PC-3 (cell line): ENCODE measurements around the gene ADAMTS17. TPM values are rescaled to one million over a fixed set of nuclear protein-coding genes. Genes with fewer than 3 reads are reported as not detected.

ENCODE experiments used
- ATAC-seq: fragments of 200-7000 bp; cut with Tn5 transposase; 2 replicates; pipeline ENCODE4 v1.9.1; 2020; ENCODE audit warnings: mild to moderate bottlenecking, moderate library complexity
- BruUV-seq: library from RNA; stranded (reverse); fragments of 400-500 nt; replicated peaks from 2 replicates; lab custom pipeline; 2021; lab: Mats Ljungman, UMichigan
- CTCF ChIA-PET: fragments of 300-600 bp; sonication (Branson Sonifier 250); formaldehyde crosslinking; loops from one replicate; lab custom pipeline; 2022; ENCODE audit warnings: antibody characterized with exemption; lab: Charles Lee
- POLR2A ChIA-PET: fragments of 300-600 bp; sonication (Branson Sonifier 250); formaldehyde crosslinking; loops from one replicate; lab custom pipeline; 2022; ENCODE audit warnings: antibody characterized with exemption; ENCODE audit not compliant: unreplicated experiment; lab: Charles Lee
- DNase-seq: peaks from one replicate; pipeline ENCODE4 v3.0.0-alpha.2; 2015
- H2AFZ ChIP-seq: fragments of 300-600 bp; sonication (generic); 2 replicates; pipeline ENCODE4 v1.6.0; 2016; ENCODE audit warnings: antibody characterized with exemption, low read length
- H3F3A ChIP-seq: fragments of 300-600 bp; sonication (generic); one replicate; pipeline ENCODE4 v1.6.0; 2017; ENCODE audit warnings: antibody characterized with exemption, low read length, control low read depth, mild to moderate bottlenecking; ENCODE audit not compliant: unreplicated experiment
- H3K27ac ChIP-seq: fragments of 300-600 bp; sonication (generic); 2 replicates; pipeline ENCODE4 v1.5.1; 2016; ENCODE audit warnings: mild to moderate bottlenecking, low read length
- H3K27me3 ChIP-seq: fragments of 300-600 bp; sonication (generic); 2 replicates; pipeline ENCODE4 v1.6.1; 2016; ENCODE audit warnings: low read length, mixed read lengths
- H3K36me3 ChIP-seq: fragments of 300-600 bp; sonication (generic); 2 replicates; pipeline ENCODE4 v1.6.1; 2016; ENCODE audit warnings: low read depth, mixed run types, low read length, mixed read lengths
- H3K4me1 ChIP-seq: fragments of 300-600 bp; sonication (generic); 2 replicates; pipeline ENCODE4 v1.5.1; 2016; ENCODE audit warnings: low read length; ENCODE audit not compliant: insufficient read depth
- H3K4me2 ChIP-seq: fragments of 300-600 bp; sonication (generic); 2 replicates; pipeline ENCODE4 v1.6.0; 2016; ENCODE audit warnings: low read length
- H3K4me3 ChIP-seq: fragments of 300-600 bp; sonication (generic); 2 replicates; pipeline ENCODE4 v1.5.1; 2016; ENCODE audit warnings: mild to moderate bottlenecking, low read length, mixed read lengths
- H3K79me2 ChIP-seq: fragments of 300-600 bp; sonication (generic); 2 replicates; pipeline ENCODE4 v1.6.1; 2017; ENCODE audit warnings: low read length, mixed read lengths
- H3K9ac ChIP-seq: fragments of 300-600 bp; sonication (generic); 2 replicates; pipeline ENCODE4 v1.6.0; 2016; ENCODE audit warnings: mild to moderate bottlenecking, low read length
- H3K9me2 ChIP-seq: fragments of 300-600 bp; sonication (generic); replicated peaks from 2 replicates; pipeline ENCODE4 v1.6.1; 2016; ENCODE audit warnings: mixed run types, low read length, mixed read lengths
- H3K9me3 ChIP-seq: fragments of 300-600 bp; sonication (generic); 2 replicates; pipeline ENCODE4 v1.6.1; 2016; ENCODE audit warnings: low read length, mixed read lengths
- H4K20me1 ChIP-seq: fragments of 300-600 bp; sonication (generic); 2 replicates; pipeline ENCODE4 v1.6.1; 2016; ENCODE audit warnings: low read length, mixed read lengths
- CTCF ChIP-seq: fragments of 300-600 bp; sonication (generic); conservative IDR thresholded peaks from 2 replicates; pipeline ENCODE4 v1.5.1; 2017; ENCODE audit warnings: antibody characterized with exemption, low read depth, mild to moderate bottlenecking, low read length
- EZH2 ChIP-seq: fragments of 300-600 bp; sonication (generic); IDR thresholded peaks from one replicate; pipeline ENCODE4 v1.6.1; 2017; ENCODE audit warnings: antibody characterized with exemption, mild to moderate bottlenecking, low read length; ENCODE audit not compliant: unreplicated experiment
- EZH2phosphoT487 ChIP-seq: fragments of 300-600 bp; sonication (generic); IDR thresholded peaks from 2 replicates; pipeline ENCODE4 v1.6.1; 2018; ENCODE audit warnings: mild to moderate bottlenecking, antibody characterized with exemption, low read length, borderline replicate concordance
- intact Hi-C: fragments of 100-400 bp; cut with micrococcal nuclease; formaldehyde crosslinking; loops from 2 replicates; pipeline ENCODE4 v1.9.0; 2023
- total RNA-seq: library from RNA; depleted of rRNA; stranded (reverse); fragments of >200 nt; gene quantifications from 2 replicates; pipeline ENCODE4 v1.2.3, GENCODE V29; 2014

The ADAMTS17 gene
- total RNA-seq, 1 experiment from 2014 or later, result 6.9 TPM

DNA sequence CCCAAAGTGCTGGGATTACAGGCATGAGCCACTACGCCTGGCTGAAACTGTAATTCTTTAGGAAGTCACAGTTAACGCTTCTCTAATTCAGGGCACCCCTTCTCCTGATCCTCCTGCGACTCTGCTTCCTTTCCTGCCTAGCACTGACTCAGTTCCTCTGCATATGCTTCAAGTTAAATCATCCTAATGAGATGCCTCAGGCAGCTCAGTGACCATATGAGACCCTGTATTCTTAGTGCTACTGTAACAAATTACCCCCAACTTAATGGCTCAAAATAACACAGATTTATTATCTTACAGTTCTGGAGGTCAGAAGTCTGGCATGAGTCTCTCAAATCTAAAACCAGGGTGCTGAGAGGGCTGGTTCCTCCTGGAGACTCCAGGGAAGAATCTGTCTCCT, 336.8 kb downstream of the ADAMTS17 start:
- ChIA-PET CTCF (interaction anchor here (0.5 kb wide), 1 partner anchor 24 kb away, joined by 3 read pairs; no protein-coding TSS in a partner anchor), POLR2A (no interaction called here)
- Histone ChIP-seq H3K79me2 (no peaks in the 10 kb centered on the region), H3K4me1 (peaks cover 10% of the 10 kb centered on the region; the same call in 1 of the 2 replicates), H3K27ac (no peak overlapping the region), H3K4me3 (no peak overlapping the region), H3K9me3 (no peaks in the 10 kb centered on the region), H3F3A (no peaks in the 10 kb centered on the region), H3K9me2 (no peaks in the 10 kb centered on the region), H3K36me3 (no peaks in the 10 kb centered on the region), H4K20me1 (no peaks in the 10 kb centered on the region), H3K9ac (no peak overlapping the region), H3K27me3 (no peaks in the 10 kb centered on the region), H3K4me2 (no peak overlapping the region), H2AFZ (no peak overlapping the region)
- no peak for TF ChIP-seq EZH2phosphoT487
- no peak for TF ChIP-seq EZH2
- TF ChIP-seq CTCF, result no peak
- intact Hi-C loops, result no loop called here
- no TSS peak for BruUV-seq
- ATAC-seq (no peak), DNase-seq (no peak)

DNA sequence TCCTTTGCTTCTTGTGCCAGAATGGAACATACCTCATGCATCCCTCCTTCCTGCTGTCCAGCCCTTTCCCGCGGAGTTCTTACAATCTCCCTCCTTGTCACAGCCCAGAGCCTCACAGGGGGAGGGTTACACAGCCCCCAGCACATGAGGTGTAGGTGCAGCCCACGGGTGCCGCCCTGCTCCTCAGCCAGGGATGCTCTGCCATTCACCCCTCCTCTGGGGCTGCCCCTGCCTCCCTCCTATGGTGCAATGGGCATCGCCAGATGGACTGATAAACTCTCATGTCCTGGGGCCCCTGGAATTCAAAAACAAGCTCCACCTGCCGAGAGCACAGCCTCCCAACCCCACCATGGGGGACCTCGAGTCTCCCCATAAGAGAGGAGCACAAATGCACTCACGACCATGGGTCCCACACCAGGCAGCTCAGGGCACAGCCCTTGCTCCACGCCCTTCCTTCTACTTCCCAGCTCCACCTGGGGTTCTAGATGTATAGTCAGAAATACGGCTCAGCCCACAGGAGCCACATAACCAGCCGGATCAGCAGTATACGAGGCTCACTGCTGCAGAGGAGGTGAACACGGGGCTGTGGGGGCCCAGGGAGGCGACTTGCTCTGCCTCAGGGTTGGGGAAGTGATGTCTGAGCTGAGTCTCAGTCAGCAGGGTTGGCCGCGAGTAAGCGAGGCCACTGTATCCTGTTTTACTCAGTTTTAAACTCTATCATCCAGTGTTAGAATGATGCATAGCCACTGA, 338.8 kb downstream of the ADAMTS17 start:
- TF ChIP-seq EZH2 (no peak), CTCF (no peak), EZH2phosphoT487 (no peak)
- Histone ChIP-seq H3K9me2 (no peaks in the 10 kb centered on the region), H3K27ac (no peak overlapping the region), H3K36me3 (no peaks in the 10 kb centered on the region), H2AFZ (no peak overlapping the region), H3F3A (no peaks in the 10 kb centered on the region), H3K27me3 (no peaks in the 10 kb centered on the region), H3K4me2 (no peak overlapping the region), H4K20me1 (no peaks in the 10 kb centered on the region), H3K4me3 (no peak overlapping the region), H3K79me2 (no peaks in the 10 kb centered on the region), H3K9ac (no peak overlapping the region), H3K9me3 (no peaks in the 10 kb centered on the region), H3K4me1 (peaks cover 4% of the 10 kb centered on the region; the same call in 1 of the 2 replicates)
- CTCF ChIA-PET, result no interaction called here
- BruUV-seq, result no TSS peak
- POLR2A ChIA-PET, result no interaction called here
- ATAC-seq (no peak), DNase-seq (no peak)
- intact Hi-C loops, result no loop called here

DNA sequence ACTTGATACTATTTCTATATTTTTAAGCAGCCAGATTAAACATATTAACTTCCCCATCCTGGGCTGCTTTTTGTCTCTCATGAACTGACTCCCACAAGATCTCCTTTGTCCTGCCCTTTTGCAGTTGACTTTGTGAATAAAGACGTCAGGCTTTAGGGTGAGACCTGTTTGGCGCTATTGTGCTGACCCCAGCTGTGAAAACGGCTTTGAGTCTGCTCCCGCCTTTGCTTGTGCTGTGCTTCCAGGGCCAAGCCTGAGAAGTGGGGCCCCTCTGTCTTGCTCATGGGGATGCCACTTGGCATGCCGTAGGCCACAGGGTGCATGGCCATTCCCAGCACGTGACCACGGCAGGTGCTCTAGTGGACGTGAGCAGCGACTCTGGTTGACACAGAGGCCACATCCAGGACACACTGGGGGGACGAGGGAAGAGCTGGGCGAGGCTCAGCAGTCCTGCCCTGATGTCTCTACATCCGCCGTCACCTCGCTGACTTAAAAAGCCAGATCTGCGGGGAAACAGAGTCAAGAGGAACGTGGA, 339.6 kb downstream of the ADAMTS17 start:
- TF ChIP-seq EZH2, result no peak
- no peak for TF ChIP-seq EZH2phosphoT487
- TF ChIP-seq CTCF, result no peak
- no peaks in the 10 kb centered on the region for H3F3A ChIP-seq
- H3K4me2 ChIP-seq, result no peak overlapping the region
- intact Hi-C loops, result no loop called here
- ChIA-PET CTCF (no interaction called here), POLR2A (no interaction called here)
- BruUV-seq, result no TSS peak
- no peaks in the 10 kb centered on the region for H4K20me1 ChIP-seq
- no peaks in the 10 kb centered on the region for H3K9me3 ChIP-seq
- H3K9me2 ChIP-seq, result no peaks in the 10 kb centered on the region
- no peaks in the 10 kb centered on the region for H3K36me3 ChIP-seq
- H3K27me3 ChIP-seq, result no peaks in the 10 kb centered on the region
- DNase-seq, result no peak
- no peak overlapping the region for H3K9ac ChIP-seq
- H3K4me3 ChIP-seq, result no peak overlapping the region
- no peak overlapping the region for H2AFZ ChIP-seq
- no peak for ATAC-seq
- H3K4me1 ChIP-seq, result no peaks in the 10 kb centered on the region
- no peaks in the 10 kb centered on the region for H3K79me2 ChIP-seq
- no peak overlapping the region for H3K27ac ChIP-seq
